A204.1 (cell line): Measurements from ENCODE around the gene VSTM2B.

Experiments
- FAIRE-seq: peaks from 2 replicates; lab custom pipeline; 2012; peaks lifted over from hg19 to GRCh38; lab: Jason Lieb, UNC

The VSTM2B gene

DNA sequence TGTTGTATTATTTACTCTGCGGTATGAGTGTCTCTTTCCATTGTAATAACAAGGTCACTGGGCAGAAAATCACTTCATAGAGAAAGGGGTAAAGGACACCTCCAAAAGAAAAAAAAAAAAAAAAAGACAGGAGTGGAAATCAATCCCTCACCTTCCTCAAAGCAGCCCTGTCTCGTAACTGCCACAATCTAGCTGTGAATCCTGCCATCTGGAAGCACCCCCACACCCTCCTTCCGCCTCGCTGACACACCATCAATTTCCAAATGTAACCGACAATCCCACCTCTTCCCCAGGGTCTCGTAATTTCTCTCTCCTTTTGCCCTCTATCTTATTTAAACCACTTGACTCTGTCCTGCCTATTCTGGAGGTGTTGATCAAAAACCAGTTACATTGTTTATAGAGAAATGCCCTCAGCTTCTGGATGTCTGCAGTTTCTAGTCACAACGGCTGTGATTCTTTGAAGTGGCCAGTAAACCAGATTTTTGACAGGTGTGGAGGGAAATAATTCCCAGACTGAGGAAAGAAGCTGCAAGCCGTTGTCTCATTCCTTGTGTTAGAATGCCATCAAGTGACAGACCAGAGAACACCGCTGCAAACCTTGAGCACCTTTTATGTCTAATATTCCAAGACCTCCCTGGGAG is 71.2 kb downstream of the VSTM2B start:
- no peak for FAIRE-seq

GRCh38 chr19:29598036-29598435 is 72.2 kb downstream of the VSTM2B start:
- FAIRE-seq, result no peak

- no peak for FAIRE-seq
Observed at GRCh38 chr19:29598496-29598895, 72.7 kb downstream of the VSTM2B start.

DNA sequence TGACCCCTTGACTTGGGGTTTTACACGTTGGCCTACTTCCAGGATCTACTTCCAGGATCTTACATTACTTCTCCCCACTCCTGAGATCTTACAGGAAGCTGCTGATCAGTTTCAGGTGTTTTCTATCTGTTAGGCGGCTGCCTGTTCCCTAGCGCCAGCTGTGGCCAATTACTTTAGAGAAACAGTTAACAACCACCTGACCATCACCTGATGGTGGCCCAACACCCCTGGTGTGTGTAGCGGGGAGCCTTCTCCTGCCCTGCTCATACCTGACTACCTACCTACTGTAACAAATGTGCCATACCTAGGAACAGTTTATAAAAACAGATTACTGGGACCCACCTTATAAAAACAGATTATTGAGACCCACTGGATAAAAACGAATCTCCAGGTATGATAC is 77.5 kb downstream of the VSTM2B start:
- no peak for FAIRE-seq

DNA sequence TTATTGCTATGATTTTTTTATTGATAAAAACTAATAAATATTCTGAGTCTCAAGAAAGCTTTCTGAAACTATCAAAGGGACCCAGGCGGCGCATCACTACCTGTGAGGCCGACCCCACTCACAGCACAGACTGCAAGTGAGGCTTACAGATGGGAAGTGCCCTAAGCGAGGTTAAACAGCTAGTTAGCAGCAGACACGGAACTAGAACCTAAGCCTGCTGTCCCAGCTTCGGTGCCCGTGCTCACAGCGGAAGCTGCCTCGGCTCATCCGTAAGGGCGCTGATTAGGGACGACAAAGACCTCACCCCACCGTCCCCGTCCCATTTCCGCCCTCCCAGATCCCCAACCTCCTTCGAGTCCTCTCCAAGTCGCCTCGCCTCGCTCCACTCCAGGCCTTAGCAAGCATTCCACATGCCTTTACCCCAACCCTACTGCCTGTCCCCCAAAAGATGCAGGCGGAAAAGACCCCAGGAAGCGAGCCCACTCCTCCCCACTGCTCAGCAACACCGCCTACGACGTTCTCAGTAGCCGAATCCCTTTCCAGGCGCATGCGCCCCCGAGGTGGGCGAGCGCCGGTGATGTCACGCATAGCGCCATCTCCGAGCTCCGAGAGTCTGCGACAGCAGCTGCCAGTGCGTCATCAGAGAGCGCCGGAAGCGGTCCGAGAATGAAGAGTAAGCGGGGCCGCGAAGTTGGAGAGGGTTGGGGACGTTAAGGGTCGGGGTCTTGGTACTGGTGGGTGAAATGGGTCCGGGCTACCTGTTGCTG is 80.0 kb downstream of the VSTM2B start, which contains the start of gene POP4:
TSS of gene POP4 (plus strand) at position 631 of the 767 bp plus-strand sequence. CDS start at position 667, 36 bp downstream.
- FAIRE-seq, result peak; percentile 65

GRCh38 chr19:29606420-29606747 is 80.6 kb downstream of the VSTM2B start:
- FAIRE-seq, result no peak

- no peak for FAIRE-seq
Observed at GRCh38 chr19:29609636-29610035, 83.8 kb downstream of the VSTM2B start.

DNA sequence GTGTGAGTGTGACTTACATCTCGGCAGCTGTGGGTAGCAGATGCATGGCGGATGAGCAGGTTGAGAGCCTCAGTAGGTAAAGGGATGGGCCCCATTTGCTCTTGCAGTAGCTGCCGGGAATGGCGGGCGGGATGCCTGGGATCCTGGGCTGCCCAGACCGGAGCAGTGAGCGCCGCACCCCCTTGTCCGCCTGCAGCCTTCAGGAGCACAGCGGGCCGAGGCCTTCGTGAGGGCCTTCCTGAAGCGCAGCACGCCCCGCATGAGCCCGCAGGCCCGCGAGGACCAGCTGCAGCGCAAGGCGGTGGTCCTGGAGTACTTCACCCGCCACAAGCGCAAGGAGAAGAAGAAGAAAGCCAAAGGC is 84.4 kb downstream of the VSTM2B start:
- no peak for FAIRE-seq

GRCh38 chr19:29610574-29611271 is 84.9 kb downstream of the VSTM2B start:
- peak; percentile 11 for FAIRE-seq

GRCh38 chr19:29612121-29612520 is 86.3 kb downstream of the VSTM2B start:
- FAIRE-seq, result no peak

DNA sequence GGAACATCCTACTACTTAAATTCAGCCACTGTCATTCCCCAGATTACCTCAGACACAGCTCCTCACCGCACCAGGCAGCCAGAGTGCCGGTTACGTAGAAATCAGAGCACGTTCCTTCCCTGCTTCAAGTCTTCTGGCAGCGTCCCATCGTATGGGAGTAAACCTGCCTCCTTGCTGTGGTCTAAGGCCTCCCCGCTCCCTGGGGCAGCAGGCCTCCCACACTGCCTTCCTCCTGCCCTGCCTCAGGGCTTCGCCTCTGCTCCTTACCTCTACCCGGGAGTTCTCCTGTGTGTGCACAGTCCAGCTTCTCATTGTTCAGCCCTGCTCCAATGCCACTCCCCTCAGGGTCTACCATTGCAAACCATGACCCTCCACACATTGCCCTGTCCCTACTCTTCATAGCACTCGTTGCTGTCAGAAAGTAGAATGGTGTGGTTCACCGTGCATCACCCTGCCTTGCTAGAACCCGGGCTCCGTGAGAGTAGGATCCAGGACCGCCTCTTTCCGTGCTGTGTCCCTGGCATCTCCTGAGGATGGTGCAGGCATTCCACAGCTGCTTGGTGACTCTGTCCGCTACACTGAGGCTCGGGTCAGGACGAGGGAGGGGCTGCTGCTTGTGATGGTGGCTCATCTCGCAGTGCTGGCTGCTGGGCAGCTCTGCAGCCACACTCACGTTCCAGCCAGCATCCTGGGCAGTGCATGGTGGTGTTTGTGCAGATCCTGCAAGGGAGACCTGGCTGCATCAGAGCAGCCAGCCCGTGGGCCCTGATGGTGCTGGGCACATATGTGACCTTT is 87.2 kb downstream of the VSTM2B start:
- no peak for FAIRE-seq

DNA sequence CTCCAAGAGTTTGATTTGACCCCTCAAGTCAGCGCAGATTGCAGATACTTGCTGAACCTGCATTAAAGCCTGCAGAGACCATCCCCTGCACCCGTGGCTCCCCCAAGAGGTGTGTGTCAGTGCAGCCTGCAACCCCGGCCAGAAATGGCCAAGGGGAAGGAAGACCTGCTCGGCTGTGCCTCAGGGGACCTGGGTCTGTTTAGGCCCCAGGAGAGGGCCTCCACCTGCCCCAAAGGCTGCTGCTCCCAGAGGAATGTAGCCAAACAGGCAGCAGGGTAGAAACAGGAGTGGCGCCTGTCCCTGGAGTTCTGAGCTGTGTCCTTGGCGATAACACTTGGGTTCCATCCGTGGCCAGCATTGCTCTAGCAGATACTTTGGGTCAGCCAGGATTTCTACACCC is 88.3 kb downstream of the VSTM2B start:
- FAIRE-seq, result no peak
